HepG2 (cell line): Measurements from ENCODE around the gene ALOXE3. TPM values are rescaled to one million over a fixed set of nuclear protein-coding genes. Genes with fewer than 3 reads are reported as not detected.

Source experiments
- ATAC-seq: fragments of 200-7000 bp; cut with Tn5 transposase; 3 replicates; pipeline ENCODE4 v1.9.1; 2020; ENCODE audit warnings: mild to moderate bottlenecking, moderate library complexity
- BruUV-seq: library from RNA; stranded (reverse); fragments of 400-500 nt; replicated peaks from 2 replicates; lab custom pipeline; 2021; lab: Mats Ljungman, UMichigan
- CTCF ChIA-PET: fragments of 300-600 bp; formaldehyde crosslinking; extraction: SDS; loops from one replicate; lab custom pipeline; 2021; ENCODE audit warnings: low total read pairs, inconsistent platforms, low intra/inter-chr PET ratio; lab: Yijun Ruan, JAX
- POLR2A ChIA-PET: fragments of 350-600 bp; sonication (Branson Sonifier 250); formaldehyde crosslinking; loops from one replicate; lab custom pipeline; 2020; ENCODE audit warnings: antibody characterized with exemption, inconsistent platforms; lab: Yijun Ruan, JAX
- DNase-seq: peaks from one replicate; pipeline ENCODE4 v3.0.0-alpha.2; 2015; ENCODE audit warnings: low spot score
- FAIRE-seq: peaks from 3 replicates; lab custom pipeline; 2011; peaks lifted over from hg19 to GRCh38; lab: Jason Lieb, UNC
- H2AFZ ChIP-seq: one replicate; pipeline ENCODE4 v1.6.1; 2011; ENCODE audit warnings: low read length, inconsistent platforms
- H3K27ac ChIP-seq: fragments of 300-600 bp; 3 replicates; pipeline ENCODE4 v1.8.0; 2011; ENCODE audit warnings: mixed run types, mild to moderate bottlenecking, mixed read lengths, low read length, inconsistent platforms; ENCODE audit not compliant: insufficient read depth; ENCODE audit errors: extremely low read length
- H3K27me3 ChIP-seq, 2 experiments: fragments of 200-600 bp in 1 of 2; 2 replicates in 1 of 2; 3 replicates in 1 of 2; pipeline versions ENCODE4 v1.6.0 to v1.8.0; 2011; ENCODE audit warnings: low read length in 2 of 2, mild to moderate bottlenecking in 2 of 2, moderate library complexity in 2 of 2, inconsistent platforms in 1 of 2; ENCODE audit not compliant: insufficient read depth in 2 of 2, control insufficient read depth in 1 of 2
- H3K36me3 ChIP-seq, 2 experiments: fragments of 200-600 bp in 1 of 2; replicated peaks in 1 of 2; 2 replicates in 1 of 2; 3 replicates in 1 of 2; pipeline versions ENCODE4 v1.5.1 to v1.8.0; 2011; ENCODE audit warnings: low read length in 2 of 2, inconsistent platforms in 1 of 2; ENCODE audit not compliant: insufficient read depth in 2 of 2, control insufficient read depth in 1 of 2
- H3K4me1 ChIP-seq: 2 replicates; pipeline ENCODE4 v1.5.1; 2012; ENCODE audit warnings: low read length, inconsistent platforms; ENCODE audit not compliant: insufficient read depth
- H3K4me2 ChIP-seq: 2 replicates; pipeline ENCODE4 v1.6.0; 2011; ENCODE audit warnings: low read depth, low read length, inconsistent platforms
- H3K4me3 ChIP-seq, 3 experiments: fragments of 200-600 bp in 1 of 3; sonication (generic), shearing (Covaris generic) in 1 of 3; replicated peaks in 1 of 3; 2 replicates each; pipeline ENCODE4 v1.5.1; 2011 to 2016; ENCODE audit warnings: low read length in 3 of 3, inconsistent platforms in 2 of 3, low read depth in 2 of 3, mild to moderate bottlenecking in 2 of 3, control low read depth in 1 of 3, mixed read lengths in 1 of 3; ENCODE audit not compliant: insufficient read depth in 1 of 3
- H3K79me2 ChIP-seq: one replicate; pipeline ENCODE4 v1.6.1; 2011; ENCODE audit warnings: low read length, inconsistent platforms; ENCODE audit not compliant: insufficient read depth
- H3K9ac ChIP-seq: 2 replicates; pipeline ENCODE4 v1.6.0; 2011; ENCODE audit warnings: mild to moderate bottlenecking, low read depth, low read length, inconsistent platforms; ENCODE audit not compliant: insufficient read depth
- H3K9me3 ChIP-seq: 2 replicates; pipeline ENCODE4 v1.5.1; 2012; ENCODE audit warnings: mild to moderate bottlenecking, low read length
- H4K20me1 ChIP-seq: 2 replicates; pipeline ENCODE4 v1.6.0; 2011; ENCODE audit warnings: inconsistent platforms, mild to moderate bottlenecking, low read length, moderate library complexity; ENCODE audit not compliant: insufficient read depth
- BHLHE40 ChIP-seq: IDR thresholded peaks from 2 replicates; pipeline ENCODE4 v1.6.1; 2011; ENCODE audit warnings: low read length, improper control_type of control experiment
- DR1 ChIP-seq: sonication (generic); formaldehyde crosslinking; IDR thresholded peaks from 2 replicates; pipeline ENCODE4 v1.8.0; 2021; ENCODE audit warnings: mild to moderate bottlenecking, missing genetic modification reagents, inconsistent platforms
- JDP2 ChIP-seq: sonication (generic); formaldehyde crosslinking; IDR thresholded peaks from 2 replicates; pipeline ENCODE4 v1.8.1; 2022; ENCODE audit warnings: missing genetic modification reagents, borderline replicate concordance
- MED8 ChIP-seq: sonication (generic); formaldehyde crosslinking; IDR thresholded peaks from 2 replicates; pipeline ENCODE4 v1.8.1; 2023; ENCODE audit warnings: mild to moderate bottlenecking, missing genetic modification reagents; ENCODE audit not compliant: insufficient replicate concordance
- MXI1 ChIP-seq: IDR thresholded peaks from 3 replicates; pipeline ENCODE4 v1.6.1; 2012; ENCODE audit warnings: low read depth, low read length, inconsistent platforms, borderline replicate concordance
- NAIF1 ChIP-seq: sonication (generic); formaldehyde crosslinking; IDR thresholded peaks from 2 replicates; pipeline ENCODE4 v1.5.0; 2020; ENCODE audit warnings: mild to moderate bottlenecking, missing genetic modification reagents, borderline replicate concordance
- NFRKB ChIP-seq: fragments of 450-650 bp; IDR thresholded peaks from 2 replicates; pipeline ENCODE4 v1.6.1; 2017
- SMARCC2 ChIP-seq: fragments of 450-650 bp; IDR thresholded peaks from 2 replicates; pipeline ENCODE4 v1.6.1; 2017; ENCODE audit warnings: antibody characterized with exemption, mild to moderate bottlenecking
- SP1 ChIP-seq, 2 experiments: fragments of 450-650 bp in 1 of 2; sonication (generic) in 1 of 2; formaldehyde crosslinking in 1 of 2; IDR thresholded peaks; 2 replicates each; pipeline versions ENCODE4 v1.4.0 to v1.6.1; 2016 to 2020; ENCODE audit warnings: missing genetic modification reagents in 1 of 2
- XBP1 ChIP-seq: sonication (generic); formaldehyde crosslinking; IDR thresholded peaks from 2 replicates; pipeline ENCODE4 v1.5.0; 2020; ENCODE audit warnings: missing genetic modification reagents
- ZEB1 ChIP-seq: IDR thresholded peaks from 2 replicates; pipeline ENCODE4 v1.6.1; 2012; ENCODE audit warnings: mild to moderate bottlenecking, low read depth, inconsistent platforms; ENCODE audit not compliant: insufficient replicate concordance
- ZNF143 ChIP-seq: sonication (generic); formaldehyde crosslinking; IDR thresholded peaks from 2 replicates; pipeline ENCODE4 v1.4.0; 2020; ENCODE audit warnings: missing genetic modification reagents
- ZNF234 ChIP-seq: sonication (generic); formaldehyde crosslinking; conservative IDR thresholded peaks from 2 replicates; pipeline ENCODE4 v1.5.1; 2020; ENCODE audit warnings: mild to moderate bottlenecking, missing genetic modification reagents
- ZNF510 ChIP-seq: sonication (generic); formaldehyde crosslinking; IDR thresholded peaks from 2 replicates; pipeline ENCODE4 v1.4.0; 2020; ENCODE audit warnings: low read depth, mild to moderate bottlenecking, missing genetic modification reagents
- ZNF646 ChIP-seq: sonication (generic); formaldehyde crosslinking; IDR thresholded peaks from 2 replicates; pipeline ENCODE4 v1.9.0; 2021; ENCODE audit warnings: mild to moderate bottlenecking, missing genetic modification reagents
- WGBS: methylation state at CpG from one replicate; pipeline ENCODE4 v1.1.6; 2017; ENCODE audit warnings: low lambda C conversion rate; 5-methylcytosine and 5-hydroxymethylcytosine counted together
- in situ Hi-C: cut with HindIII; loops from 2 replicates; pipeline ENCODE4 v1.10.0; 2017; ENCODE audit warnings: low pct_unique_long_range_greater_than_20kb; ENCODE audit not compliant: extremely low pct_ligation_motif_present
- intact Hi-C: fragments of 100-400 bp; cut with micrococcal nuclease; formaldehyde crosslinking; loops from one replicate; pipeline ENCODE4 v1.10.0; 2022; ENCODE audit not compliant: unreplicated experiment
- polyA plus RNA-seq, 8 experiments: library from polyadenylated mRNA; depleted of rRNA in 3 of 8; stranded (reverse) in 7 of 8; unstranded in 1 of 8; fragments of >200 nt; fragmentation: Illumina TruSeq in 4 of 8; extraction: Trizol in 4 of 8; gene quantifications; 2 replicates each; pipeline versions ENCODE4 v1.2.1 to v1.2.3, GENCODE V29; 2011 to 2016; ENCODE audit warnings: low read depth in 4 of 8, missing spikeins in 1 of 8, mixed read lengths in 1 of 8; ENCODE audit not compliant: insufficient read depth in 1 of 8
- total RNA-seq, 5 experiments: library from RNA; depleted of rRNA; stranded (reverse); fragments of >200 nt; fragmentation: Illumina TruSeq; extraction: Trizol; gene quantifications; 2 replicates each; pipeline ENCODE4 v1.2.3, GENCODE V29; 2016; ENCODE audit warnings: low read depth in 1 of 5
- TF ChIP-seq, protein P1 (sequence below): sonication (generic); formaldehyde crosslinking; IDR thresholded peaks from 2 replicates; pipeline ENCODE4 v1.5.0; 2020; ENCODE audit warnings: mild to moderate bottlenecking, missing genetic modification reagents, moderate library complexity

The ALOXE3 gene
- total and polyA plus RNA-seq, 2 of the 13 experiments (the other 11 are each of a cell fraction or from before 2014, with no cell fraction given), result 0.07 TPM; not detected in 1

- H3K4me1 ChIP-seq, result peaks cover 56% of the 10 kb centered on the region
- DNase-seq, result peak; percentile 62
- peaks cover 3 to 36% of the 10 kb centered on the region in 2 experiments; a peak in 4 of 5 replicates for H3K27me3 ChIP-seq
- WGBS, result under 1% methylated on average over 17 of the region's 17 CpGs
- H3K4me3 ChIP-seq, result peak overlapping the region; percentile 38 to 64 (median 51)
- intact Hi-C loops (loop anchor here (2.0 kb wide), 2 partner anchors 40 to 144 kb away; no protein-coding TSS in a partner anchor), in situ Hi-C loops (no loop called here)
- CTCF ChIA-PET, result interaction anchor here (1.1 to 2.9 kb wide), 6 partner anchors 16 to 194 kb away, joined by 3 to 15 read pairs (median 6); no protein-coding TSS in a partner anchor
- peaks cover 35% of the 10 kb centered on the region for H4K20me1 ChIP-seq
- peak overlapping the region; percentile 92 for H3K27ac ChIP-seq
- POLR2A ChIA-PET, result interaction anchor here (0.8 to 2.2 kb wide), 14 partner anchors 9 to 728 kb away, joined by 3 to 9 read pairs (median 4); partner anchors contain the start of genes CNTROB, NAA38, NEURL4 and RNF227
- no peaks in the 10 kb centered on the region for H3K9me3 ChIP-seq
- H3K36me3 ChIP-seq, result no peaks in the 10 kb centered on the region
- no peak overlapping the region for H2AFZ ChIP-seq
- no peaks in the 10 kb centered on the region for H3K79me2 ChIP-seq
- peak; percentile 59 for FAIRE-seq
- peak overlapping the region; percentile 78 for H3K9ac ChIP-seq
- TSS peak; percentile 84 for BruUV-seq
- H3K4me2 ChIP-seq, result peak overlapping the region; percentile 81
- peak; percentile 44 for ATAC-seq
- no peak for TF ChIP-seq ZNF234 (CRISPR knock-in tag)
- no peak for TF ChIP-seq DR1 (CRISPR knock-in tag)
- TF ChIP-seq SP1 (IDR thresholded peaks at IDR 0.05), result no peak
- no peak for TF ChIP-seq SP1 (CRISPR knock-in tag; IDR thresholded peaks at IDR 0.05)
- TF ChIP-seq SMARCC2, result no peak
- TF ChIP-seq ZEB1, result peak; percentile 84
- no peak for TF ChIP-seq JDP2
- no peak for TF ChIP-seq ZNF646
- TF ChIP-seq ZNF143 (CRISPR knock-in tag), result no peak
- no peak for TF ChIP-seq XBP1 (CRISPR knock-in tag)
- peak; percentile 28; the same call in 1 of the 2 replicates for TF ChIP-seq ZNF510 (CRISPR knock-in tag)
- no peak for TF ChIP-seq NFRKB
- TF ChIP-seq, protein P1, sequence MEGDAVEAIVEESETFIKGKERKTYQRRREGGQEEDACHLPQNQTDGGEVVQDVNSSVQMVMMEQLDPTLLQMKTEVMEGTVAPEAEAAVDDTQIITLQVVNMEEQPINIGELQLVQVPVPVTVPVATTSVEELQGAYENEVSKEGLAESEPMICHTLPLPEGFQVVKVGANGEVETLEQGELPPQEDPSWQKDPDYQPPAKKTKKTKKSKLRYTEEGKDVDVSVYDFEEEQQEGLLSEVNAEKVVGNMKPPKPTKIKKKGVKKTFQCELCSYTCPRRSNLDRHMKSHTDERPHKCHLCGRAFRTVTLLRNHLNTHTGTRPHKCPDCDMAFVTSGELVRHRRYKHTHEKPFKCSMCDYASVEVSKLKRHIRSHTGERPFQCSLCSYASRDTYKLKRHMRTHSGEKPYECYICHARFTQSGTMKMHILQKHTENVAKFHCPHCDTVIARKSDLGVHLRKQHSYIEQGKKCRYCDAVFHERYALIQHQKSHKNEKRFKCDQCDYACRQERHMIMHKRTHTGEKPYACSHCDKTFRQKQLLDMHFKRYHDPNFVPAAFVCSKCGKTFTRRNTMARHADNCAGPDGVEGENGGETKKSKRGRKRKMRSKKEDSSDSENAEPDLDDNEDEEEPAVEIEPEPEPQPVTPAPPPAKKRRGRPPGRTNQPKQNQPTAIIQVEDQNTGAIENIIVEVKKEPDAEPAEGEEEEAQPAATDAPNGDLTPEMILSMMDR (CRISPR knock-in tag), result 0 out of 2 replicates have a peak, but pooled peaks have one; percentile 9
- 0 out of 2 replicates have a peak, but pooled peaks have one; percentile 2 for TF ChIP-seq NAIF1 (CRISPR knock-in tag)
- no peak for TF ChIP-seq MXI1
- peak; percentile 11; the same call in 1 of the 2 replicates for TF ChIP-seq BHLHE40
- TF ChIP-seq MED8, result no peak
Measured at GRCh38 chr17:8056976-8057625, 61.2 kb downstream of the ALOXE3 start.
